ENCODE results near the gene PLIN5.

The PLIN5 gene, protein sequence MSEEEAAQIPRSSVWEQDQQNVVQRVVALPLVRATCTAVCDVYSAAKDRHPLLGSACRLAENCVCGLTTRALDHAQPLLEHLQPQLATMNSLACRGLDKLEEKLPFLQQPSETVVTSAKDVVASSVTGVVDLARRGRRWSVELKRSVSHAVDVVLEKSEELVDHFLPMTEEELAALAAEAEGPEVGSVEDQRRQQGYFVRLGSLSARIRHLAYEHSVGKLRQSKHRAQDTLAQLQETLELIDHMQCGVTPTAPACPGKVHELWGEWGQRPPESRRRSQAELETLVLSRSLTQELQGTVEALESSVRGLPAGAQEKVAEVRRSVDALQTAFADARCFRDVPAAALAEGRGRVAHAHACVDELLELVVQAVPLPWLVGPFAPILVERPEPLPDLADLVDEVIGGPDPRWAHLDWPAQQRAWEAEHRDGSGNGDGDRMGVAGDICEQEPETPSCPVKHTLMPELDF

DNA sequence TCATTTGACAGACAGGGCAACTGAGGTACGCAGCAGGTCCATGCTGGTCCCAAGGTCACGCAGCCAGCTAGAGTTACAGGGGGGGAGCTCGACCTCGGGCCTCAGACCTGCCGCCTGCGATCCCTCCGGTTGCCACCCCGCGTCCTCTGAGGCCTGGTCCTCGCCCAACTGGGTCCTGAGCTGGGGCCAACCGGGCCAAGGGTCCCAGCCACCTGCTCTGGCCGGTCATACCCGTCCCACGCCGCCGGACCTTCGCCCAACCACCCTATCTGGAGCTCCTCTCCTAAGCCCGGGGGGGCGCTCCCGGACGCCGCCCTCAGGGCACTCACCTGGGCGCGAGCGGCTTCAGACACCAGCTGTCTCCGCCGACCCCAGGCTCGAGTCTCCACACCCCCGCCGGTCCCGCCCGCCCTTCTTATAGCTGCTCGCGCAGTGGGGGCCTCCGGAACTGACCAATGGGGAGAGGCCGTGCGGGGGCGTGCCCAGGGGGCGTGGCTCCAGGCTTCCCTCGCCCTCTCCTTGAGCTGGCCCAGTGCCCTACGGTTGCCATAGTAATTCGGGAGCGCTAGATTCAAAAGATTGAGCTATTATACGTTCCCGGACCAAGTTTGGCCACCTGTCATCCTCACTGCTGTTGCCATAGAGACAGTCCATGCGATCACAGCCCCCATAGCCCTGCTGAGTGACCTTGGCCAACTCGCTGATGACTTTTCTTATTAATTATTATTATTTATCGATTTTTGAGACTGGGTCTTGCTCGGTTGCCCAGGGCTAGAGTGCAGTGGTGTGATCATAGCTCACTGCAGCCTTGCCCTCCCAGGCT lies at the start of gene PLIN5:
TSS of gene PLIN5 (minus strand) at position 389 of the 823 bp plus-strand sequence. CDS start 1,150 bp downstream, outside the sequence.
- H3K79me2 ChIP-seq (ENCODE audit: insufficient read depth, low read depth), result no peaks in the 10 kb centered on the region
- no peak within 1 kb of the TSS for H2AFZ ChIP-seq (ENCODE audit: low read depth)
- peaks cover 4% of the 10 kb centered on the region for H3K4me1 ChIP-seq (ENCODE audit: low read depth, poor library complexity, severe bottlenecking)
- H3K9ac ChIP-seq, result no peak within 1 kb of the TSS
- no peak within 1 kb of the TSS for H3K4me2 ChIP-seq
- TF ChIP-seq, protein P1, sequence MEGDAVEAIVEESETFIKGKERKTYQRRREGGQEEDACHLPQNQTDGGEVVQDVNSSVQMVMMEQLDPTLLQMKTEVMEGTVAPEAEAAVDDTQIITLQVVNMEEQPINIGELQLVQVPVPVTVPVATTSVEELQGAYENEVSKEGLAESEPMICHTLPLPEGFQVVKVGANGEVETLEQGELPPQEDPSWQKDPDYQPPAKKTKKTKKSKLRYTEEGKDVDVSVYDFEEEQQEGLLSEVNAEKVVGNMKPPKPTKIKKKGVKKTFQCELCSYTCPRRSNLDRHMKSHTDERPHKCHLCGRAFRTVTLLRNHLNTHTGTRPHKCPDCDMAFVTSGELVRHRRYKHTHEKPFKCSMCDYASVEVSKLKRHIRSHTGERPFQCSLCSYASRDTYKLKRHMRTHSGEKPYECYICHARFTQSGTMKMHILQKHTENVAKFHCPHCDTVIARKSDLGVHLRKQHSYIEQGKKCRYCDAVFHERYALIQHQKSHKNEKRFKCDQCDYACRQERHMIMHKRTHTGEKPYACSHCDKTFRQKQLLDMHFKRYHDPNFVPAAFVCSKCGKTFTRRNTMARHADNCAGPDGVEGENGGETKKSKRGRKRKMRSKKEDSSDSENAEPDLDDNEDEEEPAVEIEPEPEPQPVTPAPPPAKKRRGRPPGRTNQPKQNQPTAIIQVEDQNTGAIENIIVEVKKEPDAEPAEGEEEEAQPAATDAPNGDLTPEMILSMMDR (conservative IDR thresholded peaks at IDR 0.05; ENCODE audit: low read depth, low read length), result no peak
- H3K27ac ChIP-seq, result no peak within 1 kb of the TSS
- no peaks in the 10 kb centered on the region for H4K20me1 ChIP-seq (ENCODE audit: insufficient read depth)
- H3K36me3 ChIP-seq (ENCODE audit: insufficient read depth), result no peaks in the 10 kb centered on the region
- H3K27me3 ChIP-seq (ENCODE audit: insufficient read depth, low read depth), result peaks cover 98% of the 10 kb centered on the region
- H3K4me3 ChIP-seq (IDR thresholded peaks at IDR 0.05; ENCODE audit: insufficient read depth, low read depth, low read length), result no peak within 1 kb of the TSS

DNA sequence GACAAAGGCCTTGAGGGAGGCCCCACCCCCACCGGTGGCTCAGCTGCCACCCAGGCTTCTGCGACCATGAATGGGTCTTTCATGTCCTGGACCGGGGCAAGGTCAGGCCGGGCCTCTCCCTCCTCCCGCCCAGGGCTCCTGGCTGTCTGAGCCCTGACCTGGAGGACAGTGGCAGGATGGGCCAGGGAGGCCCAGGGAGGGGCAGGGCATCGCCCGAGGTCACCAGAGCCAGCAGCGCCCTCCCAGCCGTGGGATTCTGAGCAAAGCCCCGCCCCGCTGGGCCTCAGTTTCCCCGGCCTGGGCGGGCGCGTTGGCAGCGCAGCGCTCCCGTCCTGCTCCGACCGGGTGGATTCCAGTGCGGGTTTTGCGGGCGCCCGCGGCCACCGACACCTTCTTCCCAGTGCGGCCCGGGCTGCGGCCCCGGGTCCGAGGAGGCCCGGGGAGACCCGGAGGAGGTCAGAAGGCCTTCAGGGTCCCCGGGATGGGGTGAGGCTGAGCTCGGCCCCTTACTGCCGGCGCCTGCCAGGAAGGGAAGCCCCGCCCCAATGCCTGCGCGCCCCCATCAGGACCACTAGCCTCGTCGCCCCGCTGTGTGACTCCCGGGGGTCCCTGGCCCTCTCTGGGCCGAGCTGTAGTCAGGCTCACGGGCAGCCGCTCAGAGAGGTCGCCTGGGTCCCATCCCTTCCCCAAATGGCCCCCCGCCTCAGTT lies 49.1 kb upstream of the PLIN5 start:
- Histone ChIP-seq H2AFZ (ENCODE audit: low read depth) (peak overlapping the region; percentile 38; the same call in 1 of the 2 replicates), H3K79me2 (ENCODE audit: insufficient read depth, low read depth) (no peaks in the 10 kb centered on the region), H4K20me1 (ENCODE audit: insufficient read depth) (no peaks in the 10 kb centered on the region), H3K27ac (no peak overlapping the region), H3K9ac (no peak overlapping the region), H3K4me3 (IDR thresholded peaks at IDR 0.05; ENCODE audit: insufficient read depth, low read depth, low read length) (no peak overlapping the region), H3K4me1 (ENCODE audit: low read depth, poor library complexity, severe bottlenecking) (peaks cover 5% of the 10 kb centered on the region), H3K36me3 (ENCODE audit: insufficient read depth) (no peaks in the 10 kb centered on the region), H3K4me2 (peak overlapping the region; percentile 78), H3K27me3 (ENCODE audit: insufficient read depth, low read depth) (peaks cover 75% of the 10 kb centered on the region)
- TF ChIP-seq, protein P1 (conservative IDR thresholded peaks at IDR 0.05; ENCODE audit: low read depth, low read length), result no peak

DNA sequence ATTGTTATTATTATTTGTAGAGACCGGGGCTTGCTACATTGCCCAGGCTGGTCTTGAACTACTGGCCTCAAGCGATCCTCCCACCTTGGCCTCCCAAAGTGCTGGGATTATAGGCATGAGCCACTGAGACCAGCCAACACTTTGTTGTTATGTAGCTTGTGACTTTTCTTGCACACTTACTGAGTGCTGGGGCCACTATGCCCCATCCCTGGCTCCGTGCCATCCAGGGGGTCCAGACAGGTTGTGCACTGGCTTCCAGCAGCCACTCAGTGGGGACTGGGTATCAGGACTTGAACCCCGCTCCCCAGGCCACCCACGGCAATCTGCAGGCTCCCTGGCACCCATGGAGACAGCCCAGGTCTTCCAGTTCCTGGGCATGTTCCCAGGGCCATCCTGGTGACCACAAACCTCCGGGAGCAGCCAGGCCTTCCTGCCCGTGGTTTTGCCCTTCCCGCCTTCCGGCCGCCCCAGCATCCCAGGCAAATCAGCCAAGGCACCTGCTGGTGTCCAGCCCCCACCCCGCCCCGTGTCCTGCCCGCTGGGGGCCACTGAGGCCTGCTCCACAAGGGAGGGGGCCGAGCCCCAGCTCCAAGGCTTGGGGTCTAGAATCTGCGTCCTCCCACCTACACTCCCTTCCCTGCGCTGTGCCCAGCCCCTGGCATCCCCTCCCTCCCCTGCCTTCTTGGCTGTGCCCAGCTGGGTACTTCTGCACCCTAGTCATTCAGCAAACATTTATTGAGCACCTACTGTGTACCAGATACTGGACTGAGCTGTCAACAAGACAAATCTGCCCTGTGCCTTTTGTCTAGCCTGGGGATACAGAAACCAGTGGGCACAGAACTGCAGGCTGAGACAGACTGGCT lies 48.2 kb upstream of the PLIN5 start:
- Histone ChIP-seq H2AFZ (ENCODE audit: low read depth) (no peak overlapping the region), H3K4me3 (IDR thresholded peaks at IDR 0.05; ENCODE audit: insufficient read depth, low read depth, low read length) (no peak overlapping the region), H3K4me1 (ENCODE audit: low read depth, poor library complexity, severe bottlenecking) (peaks cover 5% of the 10 kb centered on the region), H4K20me1 (ENCODE audit: insufficient read depth) (no peaks in the 10 kb centered on the region), H3K36me3 (ENCODE audit: insufficient read depth) (no peaks in the 10 kb centered on the region), H3K4me2 (no peak overlapping the region), H3K79me2 (ENCODE audit: insufficient read depth, low read depth) (no peaks in the 10 kb centered on the region), H3K27me3 (ENCODE audit: insufficient read depth, low read depth) (peaks cover 81% of the 10 kb centered on the region), H3K27ac (no peak overlapping the region), H3K9ac (no peak overlapping the region)
- TF ChIP-seq, protein P1 (conservative IDR thresholded peaks at IDR 0.05; ENCODE audit: low read depth, low read length), result no peak
